ENCODE data around the gene TULP4.

Gene TULP4

DNA sequence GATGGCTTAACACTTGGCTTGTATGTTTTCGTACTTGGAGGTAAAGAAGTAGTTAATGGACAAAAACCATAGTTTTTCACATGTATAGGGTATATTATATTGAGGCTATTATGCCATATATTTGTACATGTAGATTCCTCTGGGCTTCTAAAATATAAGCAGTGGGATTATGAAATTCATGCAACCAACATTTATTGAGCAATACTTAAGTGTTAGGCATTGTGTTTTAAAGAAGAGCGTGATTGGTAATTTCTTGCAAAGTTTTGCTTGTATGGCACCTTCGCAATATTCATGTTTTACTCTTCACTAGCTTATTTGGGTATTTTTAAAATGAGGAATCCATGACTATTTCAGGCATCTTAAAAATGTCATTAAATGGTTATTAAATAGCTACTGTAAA lies 2.5 kb downstream of the TULP4 start:
- Histone ChIP-seq H3K4ac (ENCODE audit: low read depth, low read length) (no peak overlapping the region), H3K27ac (ENCODE audit: low read depth, low read length) (no peak overlapping the region), H3K56ac (ENCODE audit: low read length) (no peak overlapping the region), H3K36me3 (ENCODE audit: control insufficient read depth, insufficient read depth, low read length) (no peaks in the 10 kb centered on the region), H3K27me3 (ENCODE audit: insufficient read depth, low read length, poor library complexity) (no peaks in the 10 kb centered on the region), H3K4me1 (ENCODE audit: control insufficient read depth, low read depth, low read length) (no peaks in the 10 kb centered on the region), H3K18ac (ENCODE audit: low read length) (no peak overlapping the region), H2BK15ac (replicated peaks; ENCODE audit: low read depth) (no peak overlapping the region), H3K79me2 (ENCODE audit: control insufficient read depth, insufficient read depth, low read length) (peaks cover 3% of the 10 kb centered on the region), H3K9ac (ENCODE audit: low read length) (no peak overlapping the region), H2BK120ac (ENCODE audit: low read depth, low read length) (no peak overlapping the region), H4K5ac (ENCODE audit: low read length) (no peak overlapping the region), H3K79me1 (ENCODE audit: low read length) (peaks cover 7% of the 10 kb centered on the region), H2AK5ac (ENCODE audit: low read length) (no peak overlapping the region), H4K8ac (ENCODE audit: low read depth, low read length) (no peak overlapping the region), H3K4me3 (ENCODE audit: low read length) (no peak overlapping the region), H3K23ac (ENCODE audit: low read length) (no peak overlapping the region), H2BK5ac (ENCODE audit: low read length) (no peak overlapping the region), H3K4me2 (ENCODE audit: low read length) (no peak overlapping the region)
- no CpG with 5 or more reads among the region's 3 CpGs for WGBS (ENCODE audit: extremely low coverage, insufficient coverage, low lambda C conversion rate)
- no peak for DNase-seq

DNA sequence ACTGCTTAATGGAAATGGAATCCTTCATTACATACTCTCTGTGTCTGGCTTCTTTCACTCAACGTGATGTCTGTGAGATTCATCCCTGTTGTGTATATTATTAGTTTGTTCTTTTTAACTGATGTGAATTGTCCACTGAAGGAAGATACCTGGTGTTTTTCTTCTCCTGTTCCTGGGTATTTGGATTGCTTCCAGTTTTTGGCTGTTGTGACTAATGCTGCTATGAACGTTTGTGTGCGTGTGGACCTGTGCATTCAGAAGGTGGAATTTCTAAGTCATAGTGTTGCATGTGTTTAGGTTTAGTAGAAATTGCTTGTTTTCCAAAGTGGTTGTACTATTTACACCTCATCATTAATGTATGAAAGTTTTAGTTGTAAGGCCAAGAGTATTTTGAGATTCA lies 3.8 kb downstream of the TULP4 start:
- Histone ChIP-seq H3K27ac (ENCODE audit: low read depth, low read length) (no peak overlapping the region), H3K4me3 (ENCODE audit: low read length) (no peak overlapping the region), H3K4me1 (ENCODE audit: control insufficient read depth, low read depth, low read length) (no peaks in the 10 kb centered on the region), H2BK120ac (ENCODE audit: low read depth, low read length) (no peak overlapping the region), H3K79me2 (ENCODE audit: control insufficient read depth, insufficient read depth, low read length) (peaks cover 3% of the 10 kb centered on the region), H2AK5ac (ENCODE audit: low read length) (no peak overlapping the region), H3K27me3 (ENCODE audit: insufficient read depth, low read length, poor library complexity) (no peaks in the 10 kb centered on the region), H3K9ac (ENCODE audit: low read length) (no peak overlapping the region), H2BK5ac (ENCODE audit: low read length) (no peak overlapping the region), H3K23ac (ENCODE audit: low read length) (no peak overlapping the region), H3K4ac (ENCODE audit: low read depth, low read length) (no peak overlapping the region), H3K18ac (ENCODE audit: low read length) (no peak overlapping the region), H3K36me3 (ENCODE audit: control insufficient read depth, insufficient read depth, low read length) (no peaks in the 10 kb centered on the region), H3K79me1 (ENCODE audit: low read length) (peaks cover 9% of the 10 kb centered on the region), H2BK15ac (replicated peaks; ENCODE audit: low read depth) (no peak overlapping the region), H4K5ac (ENCODE audit: low read length) (no peak overlapping the region), H3K56ac (ENCODE audit: low read length) (no peak overlapping the region), H4K8ac (ENCODE audit: low read depth, low read length) (no peak overlapping the region), H3K4me2 (ENCODE audit: low read length) (no peak overlapping the region)
- DNase-seq = no peak
- no CpG with 5 or more reads among the region's 3 CpGs for WGBS (ENCODE audit: extremely low coverage, insufficient coverage, low lambda C conversion rate)

DNA sequence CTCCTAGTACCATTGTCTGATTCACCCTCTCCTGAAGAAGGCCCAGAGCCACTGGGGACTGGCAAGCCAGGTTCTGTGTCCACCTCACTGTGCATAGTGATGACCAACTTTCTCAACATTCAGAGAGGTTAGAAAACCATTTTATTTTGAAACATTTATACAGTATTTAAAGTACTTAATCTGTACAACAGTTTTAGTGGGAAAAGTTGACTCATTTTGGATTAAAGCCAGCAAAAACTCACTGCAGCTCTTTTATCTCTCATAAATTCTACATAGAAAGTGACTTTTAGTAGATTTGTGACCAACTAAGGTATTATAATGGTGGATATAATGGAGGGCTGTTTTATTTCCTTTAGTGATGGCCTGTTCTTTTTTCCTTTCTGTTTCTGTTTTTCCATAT lies 9.7 kb downstream of the TULP4 start:
- Histone ChIP-seq H2BK5ac (ENCODE audit: low read length) (no peak overlapping the region), H3K4ac (ENCODE audit: low read depth, low read length) (no peak overlapping the region), H4K8ac (ENCODE audit: low read depth, low read length) (no peak overlapping the region), H4K5ac (ENCODE audit: low read length) (no peak overlapping the region), H3K27me3 (ENCODE audit: insufficient read depth, low read length, poor library complexity) (no peaks in the 10 kb centered on the region), H3K4me3 (ENCODE audit: low read length) (no peak overlapping the region), H2AK5ac (ENCODE audit: low read length) (no peak overlapping the region), H2BK120ac (ENCODE audit: low read depth, low read length) (no peak overlapping the region), H3K79me2 (ENCODE audit: control insufficient read depth, insufficient read depth, low read length) (peaks cover 7% of the 10 kb centered on the region), H3K4me1 (ENCODE audit: control insufficient read depth, low read depth, low read length) (peaks cover 2% of the 10 kb centered on the region), H3K23ac (ENCODE audit: low read length) (no peak overlapping the region), H3K79me1 (ENCODE audit: low read length) (peaks cover 10% of the 10 kb centered on the region), H3K9ac (ENCODE audit: low read length) (no peak overlapping the region), H3K18ac (ENCODE audit: low read length) (no peak overlapping the region), H3K4me2 (ENCODE audit: low read length) (no peak overlapping the region), H2BK15ac (replicated peaks; ENCODE audit: low read depth) (no peak overlapping the region), H3K27ac (ENCODE audit: low read depth, low read length) (no peak overlapping the region), H3K36me3 (ENCODE audit: control insufficient read depth, insufficient read depth, low read length) (no peaks in the 10 kb centered on the region), H3K56ac (ENCODE audit: low read length) (no peak overlapping the region)
- no peak for DNase-seq

DNA sequence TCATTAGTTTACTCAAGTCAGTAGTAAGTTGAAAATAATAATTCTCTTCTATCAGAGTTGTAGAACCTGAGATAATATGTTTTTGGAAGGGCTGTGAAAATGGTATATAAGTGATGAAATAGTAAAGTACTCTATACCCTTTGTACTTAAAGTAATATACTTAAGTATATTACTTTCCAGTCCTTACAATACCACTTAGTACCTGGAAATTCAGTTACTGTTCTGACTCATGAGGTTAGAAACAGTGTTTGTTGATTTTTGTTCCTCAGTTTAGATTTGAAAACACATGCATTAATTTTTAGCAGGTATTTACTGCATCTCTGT lies 10.1 kb downstream of the TULP4 start:
- Histone ChIP-seq H2BK5ac (ENCODE audit: low read length) (no peak overlapping the region), H3K79me1 (ENCODE audit: low read length) (peaks cover 10% of the 10 kb centered on the region), H3K23ac (ENCODE audit: low read length) (no peak overlapping the region), H4K5ac (ENCODE audit: low read length) (no peak overlapping the region), H3K27ac (ENCODE audit: low read depth, low read length) (no peak overlapping the region), H2BK120ac (ENCODE audit: low read depth, low read length) (no peak overlapping the region), H3K36me3 (ENCODE audit: control insufficient read depth, insufficient read depth, low read length) (no peaks in the 10 kb centered on the region), H2BK15ac (replicated peaks; ENCODE audit: low read depth) (no peak overlapping the region), H3K9ac (ENCODE audit: low read length) (no peak overlapping the region), H3K4me2 (ENCODE audit: low read length) (no peak overlapping the region), H3K4me1 (ENCODE audit: control insufficient read depth, low read depth, low read length) (peaks cover 2% of the 10 kb centered on the region), H3K79me2 (ENCODE audit: control insufficient read depth, insufficient read depth, low read length) (peaks cover 7% of the 10 kb centered on the region), H2AK5ac (ENCODE audit: low read length) (no peak overlapping the region), H4K8ac (ENCODE audit: low read depth, low read length) (no peak overlapping the region), H3K56ac (ENCODE audit: low read length) (no peak overlapping the region), H3K18ac (ENCODE audit: low read length) (no peak overlapping the region), H3K4me3 (ENCODE audit: low read length) (no peak overlapping the region), H3K4ac (ENCODE audit: low read depth, low read length) (no peak overlapping the region), H3K27me3 (ENCODE audit: insufficient read depth, low read length, poor library complexity) (no peaks in the 10 kb centered on the region)
- DNase-seq = no peak

DNA sequence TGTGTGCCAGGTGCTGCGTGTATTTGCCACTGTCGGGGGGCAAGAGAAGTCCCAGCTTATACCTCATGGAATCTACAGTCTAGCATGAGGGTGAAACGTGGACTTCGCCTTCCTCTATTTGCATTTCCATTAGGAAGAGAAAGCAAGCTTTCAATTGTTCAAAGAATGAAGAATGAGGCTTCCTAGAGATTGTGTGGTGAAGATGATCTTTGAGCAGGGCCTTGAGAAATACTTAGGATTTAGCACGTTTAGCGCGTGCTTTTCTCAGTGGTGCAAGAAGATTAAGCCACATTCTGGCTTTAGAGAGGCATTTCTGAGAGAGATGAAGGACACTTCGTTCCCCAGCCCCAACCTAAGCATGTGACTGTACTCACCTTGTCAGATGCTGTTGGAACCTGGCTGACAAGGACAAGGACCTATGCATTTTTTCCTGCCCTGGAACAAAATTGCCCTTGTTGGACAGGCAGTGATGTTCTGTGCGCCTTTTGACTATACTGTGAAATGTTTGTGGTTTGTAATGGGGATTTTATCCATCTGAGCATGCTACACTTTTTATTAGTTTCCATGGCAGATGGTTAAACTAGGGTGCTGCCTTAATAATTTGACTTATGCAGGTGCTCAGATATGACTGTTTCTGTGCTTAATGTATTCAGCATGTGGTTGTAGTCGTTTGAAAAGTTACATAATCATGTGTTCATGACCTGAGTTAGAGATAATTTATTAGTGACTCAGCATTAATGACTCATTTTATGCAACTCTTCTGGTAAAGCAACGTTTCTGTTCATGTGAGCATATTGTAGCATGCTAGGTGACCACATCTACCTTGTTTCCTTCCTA lies 10.7 kb downstream of the TULP4 start:
- Histone ChIP-seq H3K79me2 (ENCODE audit: control insufficient read depth, insufficient read depth, low read length) (peaks cover 7% of the 10 kb centered on the region), H3K18ac (ENCODE audit: low read length) (no peak overlapping the region), H4K8ac (ENCODE audit: low read depth, low read length) (no peak overlapping the region), H2BK5ac (ENCODE audit: low read length) (no peak overlapping the region), H4K5ac (ENCODE audit: low read length) (no peak overlapping the region), H3K79me1 (ENCODE audit: low read length) (peaks cover 10% of the 10 kb centered on the region), H3K9ac (ENCODE audit: low read length) (no peak overlapping the region), H3K4me1 (ENCODE audit: control insufficient read depth, low read depth, low read length) (peaks cover 2% of the 10 kb centered on the region), H3K4me3 (ENCODE audit: low read length) (no peak overlapping the region), H3K56ac (ENCODE audit: low read length) (no peak overlapping the region), H3K27ac (ENCODE audit: low read depth, low read length) (no peak overlapping the region), H3K36me3 (ENCODE audit: control insufficient read depth, insufficient read depth, low read length) (no peaks in the 10 kb centered on the region), H3K4me2 (ENCODE audit: low read length) (no peak overlapping the region), H3K4ac (ENCODE audit: low read depth, low read length) (no peak overlapping the region), H2BK15ac (replicated peaks; ENCODE audit: low read depth) (no peak overlapping the region), H2AK5ac (ENCODE audit: low read length) (no peak overlapping the region), H3K23ac (ENCODE audit: low read length) (no peak overlapping the region), H3K27me3 (ENCODE audit: insufficient read depth, low read length, poor library complexity) (no peaks in the 10 kb centered on the region), H2BK120ac (ENCODE audit: low read depth, low read length) (no peak overlapping the region)
- no CpG with 5 or more reads among the region's 11 CpGs for WGBS (ENCODE audit: extremely low coverage, insufficient coverage, low lambda C conversion rate)
- no peak for DNase-seq

DNA sequence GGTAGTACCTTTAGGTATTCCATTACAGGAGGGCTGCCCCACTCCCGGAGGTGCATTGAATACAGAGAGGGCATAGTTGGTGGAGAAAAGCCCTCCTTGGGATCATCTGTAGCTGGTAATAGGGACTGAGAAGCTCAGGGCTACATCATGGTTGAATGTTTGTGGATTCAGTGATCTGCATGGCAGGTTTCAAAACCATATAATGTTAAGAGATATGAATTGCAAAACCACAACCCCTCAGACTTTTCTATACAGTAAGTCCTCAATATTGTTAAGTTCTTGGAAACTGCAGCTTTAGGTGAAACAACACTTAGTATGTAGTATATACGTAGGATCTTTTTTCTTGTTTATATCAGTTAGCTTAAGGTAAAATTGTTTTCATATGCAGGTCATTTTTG lies 11.3 kb downstream of the TULP4 start:
- Histone ChIP-seq H3K23ac (ENCODE audit: low read length) (no peak overlapping the region), H3K4me3 (ENCODE audit: low read length) (no peak overlapping the region), H3K79me2 (ENCODE audit: control insufficient read depth, insufficient read depth, low read length) (peaks cover 7% of the 10 kb centered on the region), H3K79me1 (ENCODE audit: low read length) (peaks cover 11% of the 10 kb centered on the region), H4K5ac (ENCODE audit: low read length) (no peak overlapping the region), H2BK120ac (ENCODE audit: low read depth, low read length) (no peak overlapping the region), H2AK5ac (ENCODE audit: low read length) (no peak overlapping the region), H4K8ac (ENCODE audit: low read depth, low read length) (no peak overlapping the region), H3K36me3 (ENCODE audit: control insufficient read depth, insufficient read depth, low read length) (no peaks in the 10 kb centered on the region), H3K27ac (ENCODE audit: low read depth, low read length) (no peak overlapping the region), H3K9ac (ENCODE audit: low read length) (no peak overlapping the region), H2BK15ac (replicated peaks; ENCODE audit: low read depth) (no peak overlapping the region), H2BK5ac (ENCODE audit: low read length) (no peak overlapping the region), H3K18ac (ENCODE audit: low read length) (no peak overlapping the region), H3K56ac (ENCODE audit: low read length) (no peak overlapping the region), H3K4ac (ENCODE audit: low read depth, low read length) (no peak overlapping the region), H3K4me2 (ENCODE audit: low read length) (no peak overlapping the region), H3K27me3 (ENCODE audit: insufficient read depth, low read length, poor library complexity) (no peaks in the 10 kb centered on the region), H3K4me1 (ENCODE audit: control insufficient read depth, low read depth, low read length) (peaks cover 2% of the 10 kb centered on the region)
- no peak for DNase-seq
- WGBS (ENCODE audit: extremely low coverage, insufficient coverage, low lambda C conversion rate) = no CpG with 5 or more reads among the region's 2 CpGs
